Measurements from ENCODE around the gene PPDPF.

DNA sequence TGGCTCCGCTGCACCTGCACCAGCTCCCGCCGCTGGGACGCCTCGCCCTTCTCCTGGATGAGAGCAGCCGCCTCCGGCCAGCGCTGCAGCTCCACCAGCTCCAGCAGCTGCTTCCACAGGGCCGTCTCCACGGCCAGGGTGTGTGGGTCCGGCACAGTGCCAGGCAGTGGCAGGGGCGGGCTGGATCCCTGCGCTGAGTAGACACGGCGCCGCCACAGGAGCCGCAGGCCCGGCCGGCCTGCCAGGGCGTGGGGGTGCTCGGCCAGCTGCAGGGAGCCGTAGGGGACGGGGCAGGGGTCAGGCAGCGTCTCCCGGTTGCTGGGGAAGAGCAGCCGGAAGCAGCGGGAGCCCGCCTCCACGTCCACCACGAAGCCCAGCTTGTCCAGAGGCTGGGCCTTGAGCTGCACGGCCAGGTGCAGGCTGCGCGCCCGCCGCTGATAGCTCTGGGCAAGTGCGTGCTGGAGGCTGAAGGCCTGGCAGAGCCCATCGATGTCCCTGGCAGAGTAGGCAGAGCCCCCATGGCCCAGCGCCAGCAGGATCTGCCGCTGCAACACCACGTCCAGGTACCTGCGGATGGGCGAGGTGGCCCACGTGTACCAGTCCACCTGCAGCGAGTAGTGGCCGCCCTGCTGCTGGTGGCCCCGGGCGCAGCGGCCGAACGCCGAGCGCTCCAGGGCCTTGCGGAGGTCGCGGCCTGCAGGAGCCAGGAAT is 42.8 kb downstream of the PPDPF start:
- TF ChIP-seq CTCF (IDR thresholded peaks at IDR 0.05; ENCODE audit: low read depth, low read length, poor library complexity, severe bottlenecking) = no peak
- TF ChIP-seq EZH2phosphoT487 (IDR thresholded peaks at IDR 0.05; ENCODE audit: borderline replicate concordance, low read length) = no peak

Data from DOHH2 (cell line).